ENCODE results near the gene SMCO4.

SMCO4 gene

GRCh38 chr11:93485983-93486382, 57.2 kb downstream of the SMCO4 start:
- Histone ChIP-seq H4K20me1 (ENCODE audit: insufficient read depth, low read length) (no peaks in the 10 kb centered on the region), H3K9me2 (ENCODE audit: low read depth, low read length) (no peaks in the 10 kb centered on the region), H3K4me1 (ENCODE audit: insufficient read depth, low read length, severe bottlenecking) (no peaks in the 10 kb centered on the region), H3K4me3 (ENCODE audit: low read depth, low read length, poor library complexity, severe bottlenecking) (no peak overlapping the region), H3K36me3 (ENCODE audit: insufficient read depth, low read length) (no peaks in the 10 kb centered on the region), H3K27ac (ENCODE audit: low read depth, low read length, poor library complexity, severe bottlenecking) (no peak overlapping the region), H3K9ac (ENCODE audit: low read length) (no peak overlapping the region), H2AFZ (ENCODE audit: low read length) (no peak overlapping the region), H3K79me2 (ENCODE audit: insufficient read depth, low read length) (no peaks in the 10 kb centered on the region), H3K27me3 (ENCODE audit: insufficient read depth, low read length) (no peaks in the 10 kb centered on the region), H3F3A (ENCODE audit: insufficient read depth, low read length) (no peaks in the 10 kb centered on the region), H3K4me2 (ENCODE audit: low read length) (no peak overlapping the region), H3K9me3 (ENCODE audit: low read length) (no peaks in the 10 kb centered on the region)
- TF ChIP-seq CTCF (IDR thresholded peaks at IDR 0.05; ENCODE audit: low read length): no peak
- TF ChIP-seq EZH2 (IDR thresholded peaks at IDR 0.05; ENCODE audit: borderline replicate concordance, low read length): no peak

GRCh38 chr11:93484716-93485115, 58.5 kb downstream of the SMCO4 start:
- Histone ChIP-seq H3F3A (ENCODE audit: insufficient read depth, low read length) (no peaks in the 10 kb centered on the region), H3K9me3 (ENCODE audit: low read length) (no peaks in the 10 kb centered on the region), H3K27me3 (ENCODE audit: insufficient read depth, low read length) (no peaks in the 10 kb centered on the region), H3K4me1 (ENCODE audit: insufficient read depth, low read length, severe bottlenecking) (no peaks in the 10 kb centered on the region), H3K4me2 (ENCODE audit: low read length) (no peak overlapping the region), H3K27ac (ENCODE audit: low read depth, low read length, poor library complexity, severe bottlenecking) (no peak overlapping the region), H3K9me2 (ENCODE audit: low read depth, low read length) (no peaks in the 10 kb centered on the region), H2AFZ (ENCODE audit: low read length) (no peak overlapping the region), H4K20me1 (ENCODE audit: insufficient read depth, low read length) (no peaks in the 10 kb centered on the region), H3K79me2 (ENCODE audit: insufficient read depth, low read length) (no peaks in the 10 kb centered on the region), H3K9ac (ENCODE audit: low read length) (no peak overlapping the region), H3K4me3 (ENCODE audit: low read depth, low read length, poor library complexity, severe bottlenecking) (no peak overlapping the region), H3K36me3 (ENCODE audit: insufficient read depth, low read length) (no peaks in the 10 kb centered on the region)
- no peak for TF ChIP-seq EZH2 (IDR thresholded peaks at IDR 0.05; ENCODE audit: borderline replicate concordance, low read length)
- TF ChIP-seq CTCF (IDR thresholded peaks at IDR 0.05; ENCODE audit: low read length): no peak

GRCh38 chr11:93482556-93482955, 60.6 kb downstream of the SMCO4 start:
- no peaks in the 10 kb centered on the region for H3K4me1 ChIP-seq (ENCODE audit: insufficient read depth, low read length, severe bottlenecking)
- no peaks in the 10 kb centered on the region for H3K27me3 ChIP-seq (ENCODE audit: insufficient read depth, low read length)
- no peaks in the 10 kb centered on the region for H3K36me3 ChIP-seq (ENCODE audit: insufficient read depth, low read length)
- no peaks in the 10 kb centered on the region for H3K79me2 ChIP-seq (ENCODE audit: insufficient read depth, low read length)
- no peaks in the 10 kb centered on the region for H3K9me2 ChIP-seq (ENCODE audit: low read depth, low read length)
- H3K4me2 ChIP-seq (ENCODE audit: low read length): no peak overlapping the region
- no peak overlapping the region for H3K27ac ChIP-seq (ENCODE audit: low read depth, low read length, poor library complexity, severe bottlenecking)
- no peak overlapping the region for H2AFZ ChIP-seq (ENCODE audit: low read length)
- H3K9me3 ChIP-seq (ENCODE audit: low read length): no peaks in the 10 kb centered on the region
- H4K20me1 ChIP-seq (ENCODE audit: insufficient read depth, low read length): no peaks in the 10 kb centered on the region
- no peaks in the 10 kb centered on the region for H3F3A ChIP-seq (ENCODE audit: insufficient read depth, low read length)
- no peak overlapping the region for H3K4me3 ChIP-seq (ENCODE audit: low read depth, low read length, poor library complexity, severe bottlenecking)
- no peak for TF ChIP-seq CTCF (IDR thresholded peaks at IDR 0.05; ENCODE audit: low read length)
- no peak for TF ChIP-seq EZH2 (IDR thresholded peaks at IDR 0.05; ENCODE audit: borderline replicate concordance, low read length)
- no peak overlapping the region for H3K9ac ChIP-seq (ENCODE audit: low read length)

Data from OCI-LY1 (cell line).